A673 (cell line): ENCODE measurements around the gene TFB1M. TPM values are rescaled to one million over a fixed set of nuclear protein-coding genes. Genes with fewer than 3 reads are reported as not detected.
"Not testable (repeated sequence)": the region's sequence is repeated elsewhere in the genome, so short reads cannot be mapped to it uniquely, and the experiment has no call there.

ENCODE experiments used
- Bru-seq: library from RNA; stranded (reverse); fragments of 400-500 nt; gene quantifications from one replicate; lab custom pipeline; 2021; lab: Mats Ljungman, UMichigan
- BruChase-seq, 2 experiments: library from RNA; stranded (reverse); fragments of 400-500 nt; gene quantifications; one replicate each; lab custom pipeline; 2021; lab: Mats Ljungman, UMichigan
- BruUV-seq: library from RNA; stranded (reverse); fragments of 400-500 nt; replicated peaks from 2 replicates; lab custom pipeline; 2021; lab: Mats Ljungman, UMichigan
- CTCF ChIA-PET: fragments of 300-600 bp; sonication (Branson Sonifier 250); formaldehyde crosslinking; loops from one replicate; lab custom pipeline; 2022; ENCODE audit warnings: antibody characterized with exemption; lab: Charles Lee
- POLR2A ChIA-PET: fragments of 300-600 bp; sonication (Branson Sonifier 250); formaldehyde crosslinking; loops from one replicate; lab custom pipeline; 2022; ENCODE audit warnings: antibody characterized with exemption; ENCODE audit not compliant: low non-redundant PET; lab: Charles Lee
- DNase-seq: peaks from one replicate; pipeline ENCODE4 v3.0.0-alpha.2; 2015; ENCODE audit warnings: low spot score
- H3K27ac ChIP-seq: fragments of 200-600 bp; sonication (generic); 2 replicates; pipeline ENCODE4 v1.5.1; 2016; ENCODE audit warnings: mixed run types, low read depth, mild to moderate bottlenecking, mixed read lengths, antibody characterized with exemption, low read length; ENCODE audit not compliant: poor library complexity, severe bottlenecking
- H3K27me3 ChIP-seq: fragments of 200-600 bp; sonication (generic); replicated peaks from 2 replicates; pipeline ENCODE4 v1.6.1; 2017; ENCODE audit warnings: mixed run types, low read depth, mild to moderate bottlenecking, mixed read lengths, antibody characterized with exemption, low read length; ENCODE audit not compliant: insufficient read depth, poor library complexity
- H3K36me3 ChIP-seq: fragments of 200-600 bp; sonication (generic); 2 replicates; pipeline ENCODE4 v1.6.1; 2016; ENCODE audit warnings: mixed run types, mild to moderate bottlenecking, mixed read lengths, antibody characterized with exemption, low read length; ENCODE audit not compliant: insufficient read depth, poor library complexity, severe bottlenecking
- H3K4me1 ChIP-seq: fragments of 200-600 bp; sonication (generic); 2 replicates; pipeline ENCODE4 v1.6.1; 2017; ENCODE audit warnings: mixed run types, mild to moderate bottlenecking, mixed read lengths, antibody characterized with exemption, low read length; ENCODE audit not compliant: insufficient read depth, poor library complexity, severe bottlenecking
- H3K4me3 ChIP-seq: fragments of 200-600 bp; sonication (generic); 2 replicates; pipeline ENCODE4 v1.5.1; 2016; ENCODE audit warnings: low read depth, mixed run types, mild to moderate bottlenecking, mixed read lengths, low read length; ENCODE audit not compliant: poor library complexity, severe bottlenecking
- H3K9me3 ChIP-seq: fragments of 200-600 bp; sonication (generic); 2 replicates; pipeline ENCODE4 v1.6.1; 2016; ENCODE audit warnings: mixed run types, low read depth, mild to moderate bottlenecking, mixed read lengths, antibody characterized with exemption, low read length; ENCODE audit not compliant: poor library complexity, severe bottlenecking
- EZH2 ChIP-seq: fragments of 200-600 bp; sonication (generic); IDR thresholded peaks from 2 replicates; pipeline ENCODE4 v1.6.1; 2017; ENCODE audit warnings: borderline replicate concordance, low read depth, mild to moderate bottlenecking, mixed read lengths, antibody characterized with exemption, low read length; ENCODE audit not compliant: poor library complexity, severe bottlenecking
- intact Hi-C: fragments of 100-400 bp; cut with micrococcal nuclease; formaldehyde crosslinking; loops from one replicate; pipeline ENCODE4 v1.10.0; 2022; ENCODE audit not compliant: unreplicated experiment
- long read RNA-seq: library from polyadenylated mRNA; stranded (forward); transcript quantifications from one replicate; pipeline ENCODE4 v2.0.0, GENCODE V29; 2022
- total RNA-seq: library from RNA; stranded (reverse); gene quantifications from 2 replicates; pipeline ENCODE4 v1.2.3, GENCODE V29; 2021
- TF ChIP-seq, protein P1 (sequence below): fragments of 300-800, 200-600 bp; sonication (generic); conservative IDR thresholded peaks from 2 replicates; pipeline ENCODE4 v1.5.1; 2017; ENCODE audit warnings: low read depth, mild to moderate bottlenecking, antibody characterized with exemption, low read length, moderate library complexity, mixed read lengths

TFB1M gene
- total RNA-seq, result 40.3 and 47.6 TPM in 2 replicates
- percentile 86 among the genes with signal in this experiment for Bru-seq, nascent RNA
- percentile 83 among the genes with signal in this experiment for BruChase-seq, experiment 1, labeled RNA remaining after a 2-hour chase
- BruChase-seq, experiment 2, labeled RNA remaining after a 6-hour chase, result percentile 64 among the genes with signal in this experiment
- long read RNA-seq, transcript TFB1M-201 (7 exons, 1,424 nt), result major isoform, 36 of 53 reads
- long read RNA-seq, partial matches to known transcripts, result 8 of 53 reads
- long read RNA-seq, other reads (novel, unspliced or antisense), result 9 of 53 reads

- POLR2A ChIA-PET, result interaction anchor here (0.7 kb wide), 1 partner anchor 21 kb away, joined by 7 read pairs; no protein-coding TSS in a partner anchor
These were observed at the start of gene TFB1M for GRCh38 chr6:155314092-155314772. TSS of gene TFB1M (minus strand) at chr6:155314484. CDS start at chr6:155314428, 56 bp downstream.

DNA sequence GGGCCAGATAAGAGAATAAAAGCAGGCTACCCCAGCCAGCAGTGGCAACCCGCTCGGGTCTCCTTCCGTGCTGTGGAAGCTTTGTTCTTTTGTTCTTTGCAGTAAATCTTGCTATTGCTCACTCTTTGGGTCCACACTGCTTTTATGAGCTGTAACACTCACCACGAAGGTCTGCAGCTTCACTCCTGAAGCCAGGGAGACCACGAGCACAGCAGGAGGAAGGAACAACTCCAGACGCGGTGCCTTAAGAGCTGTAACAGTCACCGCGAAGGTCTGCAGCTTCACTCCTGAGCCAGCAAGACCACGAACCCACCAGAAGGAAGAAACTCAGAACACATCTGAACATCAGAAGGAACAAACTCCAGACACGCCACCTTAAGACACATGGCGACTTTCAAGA, 49.7 kb upstream of the TFB1M start:
- H3K27me3 ChIP-seq, H3K4me1 ChIP-seq, BruUV-seq, DNase-seq, H3K27ac ChIP-seq, H3K36me3 ChIP-seq, POLR2A ChIA-PET, CTCF ChIA-PET, intact Hi-C loops, H3K4me3 ChIP-seq, H3K9me3 ChIP-seq: not testable (repeated sequence)

More at GRCh38 chr6:155314092-155314772, at the start of gene TFB1M:
- Histone ChIP-seq H3K4me3 (peak within 1 kb of the TSS; percentile 86), H3K36me3 (peaks cover 14% of the 10 kb centered on the region), H3K4me1 (peaks cover 29% of the 10 kb centered on the region), H3K27me3 (no peaks in the 10 kb centered on the region), H3K27ac (peak within 1 kb of the TSS; percentile 77), H3K9me3 (no peaks in the 10 kb centered on the region)
- DNase-seq, result peak; percentile 100
- no TSS peak for BruUV-seq
- intact Hi-C loops, result loop anchor here (1.0 kb wide), 1 partner anchor 137 kb away; no protein-coding TSS in a partner anchor
- TF ChIP-seq, protein P1, sequence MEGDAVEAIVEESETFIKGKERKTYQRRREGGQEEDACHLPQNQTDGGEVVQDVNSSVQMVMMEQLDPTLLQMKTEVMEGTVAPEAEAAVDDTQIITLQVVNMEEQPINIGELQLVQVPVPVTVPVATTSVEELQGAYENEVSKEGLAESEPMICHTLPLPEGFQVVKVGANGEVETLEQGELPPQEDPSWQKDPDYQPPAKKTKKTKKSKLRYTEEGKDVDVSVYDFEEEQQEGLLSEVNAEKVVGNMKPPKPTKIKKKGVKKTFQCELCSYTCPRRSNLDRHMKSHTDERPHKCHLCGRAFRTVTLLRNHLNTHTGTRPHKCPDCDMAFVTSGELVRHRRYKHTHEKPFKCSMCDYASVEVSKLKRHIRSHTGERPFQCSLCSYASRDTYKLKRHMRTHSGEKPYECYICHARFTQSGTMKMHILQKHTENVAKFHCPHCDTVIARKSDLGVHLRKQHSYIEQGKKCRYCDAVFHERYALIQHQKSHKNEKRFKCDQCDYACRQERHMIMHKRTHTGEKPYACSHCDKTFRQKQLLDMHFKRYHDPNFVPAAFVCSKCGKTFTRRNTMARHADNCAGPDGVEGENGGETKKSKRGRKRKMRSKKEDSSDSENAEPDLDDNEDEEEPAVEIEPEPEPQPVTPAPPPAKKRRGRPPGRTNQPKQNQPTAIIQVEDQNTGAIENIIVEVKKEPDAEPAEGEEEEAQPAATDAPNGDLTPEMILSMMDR, result no peak
- no peak for TF ChIP-seq EZH2
- CTCF ChIA-PET, result interaction anchor here (0.6 kb wide), 1 partner anchor 143 kb away, joined by 6 read pairs; no protein-coding TSS in a partner anchor

GRCh38 chr6:155362968-155363632, 48.8 kb upstream of the TFB1M start:
- H3K27ac ChIP-seq, CTCF ChIA-PET, POLR2A ChIA-PET, H3K4me1 ChIP-seq, H3K9me3 ChIP-seq, BruUV-seq, DNase-seq, H3K27me3 ChIP-seq, H3K36me3 ChIP-seq, intact Hi-C loops, H3K4me3 ChIP-seq: not testable (repeated sequence)

DNA sequence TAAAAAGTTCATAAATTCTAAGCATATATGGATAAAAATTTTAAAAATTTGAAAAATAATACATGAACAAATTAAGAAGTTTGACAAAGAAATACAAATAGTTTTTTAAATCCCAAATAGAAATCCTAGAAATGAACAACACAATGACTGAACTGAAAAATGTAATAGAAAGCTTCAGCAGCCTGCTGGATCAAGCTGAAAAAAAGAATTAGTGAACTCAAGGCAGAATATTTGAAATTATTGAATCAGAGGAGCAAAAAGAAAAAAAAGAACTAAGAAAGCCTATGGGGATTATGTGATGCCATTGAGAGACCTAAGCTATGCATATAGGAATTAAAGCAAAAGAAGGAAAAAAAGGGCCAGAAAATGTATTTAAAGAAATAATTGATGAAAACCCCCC, 39.9 kb upstream of the TFB1M start:
- Histone ChIP-seq H3K36me3 (no peaks in the 10 kb centered on the region), H3K4me1 (no peaks in the 10 kb centered on the region), H3K27ac (no peak overlapping the region), H3K9me3 (peaks cover 20% of the 10 kb centered on the region), H3K4me3 (no peak overlapping the region), H3K27me3 (no peaks in the 10 kb centered on the region)
- CTCF ChIA-PET, result no interaction called here
- TF ChIP-seq, protein P1, result no peak
- TF ChIP-seq EZH2, result no peak
- POLR2A ChIA-PET, result no interaction called here
- intact Hi-C loops, result no loop called here
- no TSS peak for BruUV-seq
- no peak for DNase-seq
